BJ (cell line): ENCODE measurements around the gene GALNTL6. TPM values are rescaled to one million over a fixed set of nuclear protein-coding genes. Genes with fewer than 3 reads are reported as not detected.
A peak's percentile ranks its signal among the peaks of the same experiment; 100 is the strongest.

Source experiments
- CTCF ChIA-PET: fragments of 350-600 bp; formaldehyde crosslinking; extraction: SDS; loops from one replicate; lab custom pipeline; 2021; ENCODE audit warnings: antibody characterized with exemption, inconsistent platforms; lab: Yijun Ruan, JAX
- POLR2A ChIA-PET: fragments of 300-600 bp; sonication (Branson Sonifier 250); formaldehyde crosslinking; extraction: SDS; loops from one replicate; lab custom pipeline; 2021; ENCODE audit warnings: antibody characterized with exemption; lab: Charles Lee
- DNase-seq: peaks from one replicate; pipeline ENCODE4 v3.0.0-alpha.2; 2011; ENCODE audit warnings: low read depth
- H3K27me3 ChIP-seq: 2 replicates; pipeline ENCODE4 v1.6.0; 2011; ENCODE audit warnings: low read length; ENCODE audit not compliant: control insufficient read depth, insufficient read depth
- H3K36me3 ChIP-seq: 2 replicates; pipeline ENCODE4 v1.5.1; 2011; ENCODE audit warnings: low read length; ENCODE audit not compliant: control insufficient read depth, insufficient read depth
- H3K4me3 ChIP-seq: 2 replicates; pipeline ENCODE4 v1.5.1; 2011; ENCODE audit warnings: low read depth, mild to moderate bottlenecking, control low read depth, low read length
- CTCF ChIP-seq: IDR thresholded peaks from 2 replicates; pipeline ENCODE4 v1.5.1; 2011; ENCODE audit warnings: low read depth, mild to moderate bottlenecking, control low read depth, inconsistent platforms, low read length, moderate library complexity; ENCODE audit not compliant: insufficient read depth
- polyA plus RNA-seq: library from polyadenylated mRNA; depleted of rRNA; stranded (reverse); fragments of >200 nt; gene quantifications from 2 replicates; pipeline ENCODE4 v1.2.3, GENCODE V29; 2011

Gene GALNTL6
- polyA plus RNA-seq, 1 experiment, result 0.02 TPM

- peak; percentile 37 for DNase-seq
- ChIA-PET CTCF (no interaction called here), POLR2A (no interaction called here)
- Histone ChIP-seq H3K4me3 (no peak overlapping the region), H3K36me3 (no peaks in the 10 kb centered on the region), H3K27me3 (no peaks in the 10 kb centered on the region)
- no peak for TF ChIP-seq CTCF
These were observed 945.6 kb downstream of the GALNTL6 start for GRCh38 chr4:172758586-172759340.

- ChIA-PET CTCF (no interaction called here), POLR2A (no interaction called here)
- H3K4me3 ChIP-seq, result no peak overlapping the region
- TF ChIP-seq CTCF, result no peak
- no peaks in the 10 kb centered on the region for H3K36me3 ChIP-seq
- no peaks in the 10 kb centered on the region for H3K27me3 ChIP-seq
- DNase-seq, result no peak
These were observed 947.3 kb downstream of the GALNTL6 start for GRCh38 chr4:172760512-172760911.

- Histone ChIP-seq H3K27me3 (no peaks in the 10 kb centered on the region), H3K36me3 (no peaks in the 10 kb centered on the region), H3K4me3 (no peak overlapping the region)
- DNase-seq, result no peak
- CTCF ChIA-PET, result no interaction called here
- POLR2A ChIA-PET, result no interaction called here
- no peak for TF ChIP-seq CTCF
These were observed 949.7 kb downstream of the GALNTL6 start for GRCh38 chr4:172762895-172763294.

GRCh38 chr4:172770787-172771186 is 957.6 kb downstream of the GALNTL6 start:
- Histone ChIP-seq H3K27me3 (no peaks in the 10 kb centered on the region), H3K36me3 (no peaks in the 10 kb centered on the region), H3K4me3 (no peak overlapping the region)
- TF ChIP-seq CTCF, result no peak
- DNase-seq, result no peak
- POLR2A ChIA-PET, result no interaction called here
- CTCF ChIA-PET, result interaction anchor here (1.0 kb wide), 1 partner anchor 10 kb away, joined by 3 read pairs; no protein-coding TSS in a partner anchor

GRCh38 chr4:172772781-172773180 is 959.6 kb downstream of the GALNTL6 start:
- TF ChIP-seq CTCF, result no peak
- Histone ChIP-seq H3K4me3 (no peak overlapping the region), H3K36me3 (no peaks in the 10 kb centered on the region), H3K27me3 (no peaks in the 10 kb centered on the region)
- POLR2A ChIA-PET, result no interaction called here
- DNase-seq, result no peak
- CTCF ChIA-PET, result interaction anchor here (0.7 kb wide), 1 partner anchor 1339 kb away, joined by 3 read pairs; no protein-coding TSS in a partner anchor
